Measurements from ENCODE around the gene OR13J1. TPM values are rescaled to one million over a fixed set of nuclear protein-coding genes. Genes with fewer than 3 reads are reported as not detected.

OR13J1 gene
- total and polyA plus RNA-seq, 2 experiments from 2014 or later, result 0.15 TPM; not detected in 1

DNA sequence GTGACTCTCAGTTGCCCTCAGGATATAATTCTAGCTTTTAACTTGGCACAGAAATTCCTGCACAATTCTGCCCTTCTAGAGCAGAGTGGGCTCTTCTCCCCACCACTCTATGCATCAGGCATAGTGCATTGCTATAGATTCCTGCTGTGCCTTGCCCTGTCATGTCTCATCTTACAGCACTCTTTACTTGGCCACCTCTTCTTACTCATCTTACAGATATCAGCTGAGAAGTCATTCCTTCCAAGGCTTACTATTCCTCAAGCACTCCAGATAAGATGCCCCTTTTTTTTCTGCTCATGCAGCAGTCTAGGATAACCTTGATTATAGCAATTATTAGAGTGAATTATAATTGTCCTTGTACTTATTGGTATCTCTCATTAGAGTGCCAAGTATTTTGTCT, 47.3 kb downstream of the OR13J1 start (continued):
- TF ChIP-seq JUNB (IDR thresholded peaks at IDR 0.05; ENCODE audit: unreplicated experiment), result no peak
- TF ChIP-seq, protein P1, sequence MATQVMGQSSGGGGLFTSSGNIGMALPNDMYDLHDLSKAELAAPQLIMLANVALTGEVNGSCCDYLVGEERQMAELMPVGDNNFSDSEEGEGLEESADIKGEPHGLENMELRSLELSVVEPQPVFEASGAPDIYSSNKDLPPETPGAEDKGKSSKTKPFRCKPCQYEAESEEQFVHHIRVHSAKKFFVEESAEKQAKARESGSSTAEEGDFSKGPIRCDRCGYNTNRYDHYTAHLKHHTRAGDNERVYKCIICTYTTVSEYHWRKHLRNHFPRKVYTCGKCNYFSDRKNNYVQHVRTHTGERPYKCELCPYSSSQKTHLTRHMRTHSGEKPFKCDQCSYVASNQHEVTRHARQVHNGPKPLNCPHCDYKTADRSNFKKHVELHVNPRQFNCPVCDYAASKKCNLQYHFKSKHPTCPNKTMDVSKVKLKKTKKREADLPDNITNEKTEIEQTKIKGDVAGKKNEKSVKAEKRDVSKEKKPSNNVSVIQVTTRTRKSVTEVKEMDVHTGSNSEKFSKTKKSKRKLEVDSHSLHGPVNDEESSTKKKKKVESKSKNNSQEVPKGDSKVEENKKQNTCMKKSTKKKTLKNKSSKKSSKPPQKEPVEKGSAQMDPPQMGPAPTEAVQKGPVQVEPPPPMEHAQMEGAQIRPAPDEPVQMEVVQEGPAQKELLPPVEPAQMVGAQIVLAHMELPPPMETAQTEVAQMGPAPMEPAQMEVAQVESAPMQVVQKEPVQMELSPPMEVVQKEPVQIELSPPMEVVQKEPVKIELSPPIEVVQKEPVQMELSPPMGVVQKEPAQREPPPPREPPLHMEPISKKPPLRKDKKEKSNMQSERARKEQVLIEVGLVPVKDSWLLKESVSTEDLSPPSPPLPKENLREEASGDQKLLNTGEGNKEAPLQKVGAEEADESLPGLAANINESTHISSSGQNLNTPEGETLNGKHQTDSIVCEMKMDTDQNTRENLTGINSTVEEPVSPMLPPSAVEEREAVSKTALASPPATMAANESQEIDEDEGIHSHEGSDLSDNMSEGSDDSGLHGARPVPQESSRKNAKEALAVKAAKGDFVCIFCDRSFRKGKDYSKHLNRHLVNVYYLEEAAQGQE (IDR thresholded peaks at IDR 0.05; ENCODE audit: unreplicated experiment), result no peak

DNA sequence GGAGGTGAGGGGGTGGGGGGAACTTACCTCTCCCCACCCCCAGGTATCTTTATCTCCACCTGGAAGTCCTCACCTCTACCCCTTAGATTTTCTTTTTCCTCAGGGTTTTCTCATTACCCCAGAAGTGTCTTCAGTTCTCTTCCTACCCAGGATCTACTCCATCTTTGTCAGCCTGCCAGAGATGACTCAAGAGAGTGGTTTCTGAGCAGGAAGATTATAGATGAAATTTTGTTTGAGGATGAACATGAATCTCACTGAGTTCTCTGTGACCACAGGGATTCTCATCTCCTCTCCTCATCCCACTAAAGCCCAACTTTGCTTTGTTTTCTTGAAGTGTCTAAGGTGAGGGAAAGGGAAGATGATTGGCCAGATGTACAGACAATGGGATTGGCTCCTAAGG, 50.1 kb downstream of the OR13J1 start:
- peaks cover 13% of the 10 kb centered on the region for H3K4me1 Mint-ChIP-seq
- H3K27ac Mint-ChIP-seq, result no peak overlapping the region
- H3K9me3 Mint-ChIP-seq, result peaks cover 3% of the 10 kb centered on the region; the same call in 2 of the 3 replicates
- H3K4me3 Mint-ChIP-seq, result no peak overlapping the region; the same call in 2 of the 3 replicates
- no peaks in the 10 kb centered on the region for H3K36me3 ChIP-seq (ENCODE audit: insufficient read depth)
- no peaks in the 10 kb centered on the region for H4K20me1 ChIP-seq (replicated peaks; ENCODE audit: insufficient read depth)
- no peak for DNase-seq (ENCODE audit: low spot score)
- no peak overlapping the region for H3K27ac ChIP-seq (ENCODE audit: low read depth)
- H3K4me2 ChIP-seq, result no peak overlapping the region
- no peak overlapping the region for H2AFZ ChIP-seq
- peaks cover 2% of the 10 kb centered on the region; the same call in 1 of the 3 replicates for H3K36me3 Mint-ChIP-seq (ENCODE audit: low read depth)
- H3K27me3 ChIP-seq (ENCODE audit: insufficient read depth), result no peaks in the 10 kb centered on the region
- ATAC-seq, result no peak
- H3K9me2 ChIP-seq (ENCODE audit: insufficient read depth), result no peaks in the 10 kb centered on the region
- H3K4me3 ChIP-seq, result no peak overlapping the region
- H3K27me3 Mint-ChIP-seq (ENCODE audit: insufficient read depth, low read depth, poor library complexity), result peaks cover 8% of the 10 kb centered on the region
- peaks cover 18% of the 10 kb centered on the region for H3K4me1 ChIP-seq (ENCODE audit: insufficient read depth)
- H3K79me2 ChIP-seq (replicated peaks; ENCODE audit: insufficient read depth), result no peaks in the 10 kb centered on the region
- H3F3A ChIP-seq (replicated peaks; ENCODE audit: low read depth), result no peaks in the 10 kb centered on the region
- TF ChIP-seq STAT1 (IDR thresholded peaks at IDR 0.05; ENCODE audit: unreplicated experiment), result no peak
- no peak for TF ChIP-seq ZNF114 (CRISPR knock-in tag; IDR thresholded peaks at IDR 0.05)
- TF ChIP-seq, protein P2, sequence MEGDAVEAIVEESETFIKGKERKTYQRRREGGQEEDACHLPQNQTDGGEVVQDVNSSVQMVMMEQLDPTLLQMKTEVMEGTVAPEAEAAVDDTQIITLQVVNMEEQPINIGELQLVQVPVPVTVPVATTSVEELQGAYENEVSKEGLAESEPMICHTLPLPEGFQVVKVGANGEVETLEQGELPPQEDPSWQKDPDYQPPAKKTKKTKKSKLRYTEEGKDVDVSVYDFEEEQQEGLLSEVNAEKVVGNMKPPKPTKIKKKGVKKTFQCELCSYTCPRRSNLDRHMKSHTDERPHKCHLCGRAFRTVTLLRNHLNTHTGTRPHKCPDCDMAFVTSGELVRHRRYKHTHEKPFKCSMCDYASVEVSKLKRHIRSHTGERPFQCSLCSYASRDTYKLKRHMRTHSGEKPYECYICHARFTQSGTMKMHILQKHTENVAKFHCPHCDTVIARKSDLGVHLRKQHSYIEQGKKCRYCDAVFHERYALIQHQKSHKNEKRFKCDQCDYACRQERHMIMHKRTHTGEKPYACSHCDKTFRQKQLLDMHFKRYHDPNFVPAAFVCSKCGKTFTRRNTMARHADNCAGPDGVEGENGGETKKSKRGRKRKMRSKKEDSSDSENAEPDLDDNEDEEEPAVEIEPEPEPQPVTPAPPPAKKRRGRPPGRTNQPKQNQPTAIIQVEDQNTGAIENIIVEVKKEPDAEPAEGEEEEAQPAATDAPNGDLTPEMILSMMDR (conservative IDR thresholded peaks at IDR 0.05; ENCODE audit: low read depth in 2 of 2), result no peak
- no peak for TF ChIP-seq POLR2AphosphoS5 (IDR thresholded peaks at IDR 0.05; ENCODE audit: low read depth)
- no peak for TF ChIP-seq NANOG (IDR thresholded peaks at IDR 0.05; ENCODE audit: borderline replicate concordance)
- TF ChIP-seq, protein P3, sequence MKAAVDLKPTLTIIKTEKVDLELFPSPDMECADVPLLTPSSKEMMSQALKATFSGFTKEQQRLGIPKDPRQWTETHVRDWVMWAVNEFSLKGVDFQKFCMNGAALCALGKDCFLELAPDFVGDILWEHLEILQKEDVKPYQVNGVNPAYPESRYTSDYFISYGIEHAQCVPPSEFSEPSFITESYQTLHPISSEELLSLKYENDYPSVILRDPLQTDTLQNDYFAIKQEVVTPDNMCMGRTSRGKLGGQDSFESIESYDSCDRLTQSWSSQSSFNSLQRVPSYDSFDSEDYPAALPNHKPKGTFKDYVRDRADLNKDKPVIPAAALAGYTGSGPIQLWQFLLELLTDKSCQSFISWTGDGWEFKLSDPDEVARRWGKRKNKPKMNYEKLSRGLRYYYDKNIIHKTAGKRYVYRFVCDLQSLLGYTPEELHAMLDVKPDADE (IDR thresholded peaks at IDR 0.05), result no peak
- TF ChIP-seq, protein P4, sequence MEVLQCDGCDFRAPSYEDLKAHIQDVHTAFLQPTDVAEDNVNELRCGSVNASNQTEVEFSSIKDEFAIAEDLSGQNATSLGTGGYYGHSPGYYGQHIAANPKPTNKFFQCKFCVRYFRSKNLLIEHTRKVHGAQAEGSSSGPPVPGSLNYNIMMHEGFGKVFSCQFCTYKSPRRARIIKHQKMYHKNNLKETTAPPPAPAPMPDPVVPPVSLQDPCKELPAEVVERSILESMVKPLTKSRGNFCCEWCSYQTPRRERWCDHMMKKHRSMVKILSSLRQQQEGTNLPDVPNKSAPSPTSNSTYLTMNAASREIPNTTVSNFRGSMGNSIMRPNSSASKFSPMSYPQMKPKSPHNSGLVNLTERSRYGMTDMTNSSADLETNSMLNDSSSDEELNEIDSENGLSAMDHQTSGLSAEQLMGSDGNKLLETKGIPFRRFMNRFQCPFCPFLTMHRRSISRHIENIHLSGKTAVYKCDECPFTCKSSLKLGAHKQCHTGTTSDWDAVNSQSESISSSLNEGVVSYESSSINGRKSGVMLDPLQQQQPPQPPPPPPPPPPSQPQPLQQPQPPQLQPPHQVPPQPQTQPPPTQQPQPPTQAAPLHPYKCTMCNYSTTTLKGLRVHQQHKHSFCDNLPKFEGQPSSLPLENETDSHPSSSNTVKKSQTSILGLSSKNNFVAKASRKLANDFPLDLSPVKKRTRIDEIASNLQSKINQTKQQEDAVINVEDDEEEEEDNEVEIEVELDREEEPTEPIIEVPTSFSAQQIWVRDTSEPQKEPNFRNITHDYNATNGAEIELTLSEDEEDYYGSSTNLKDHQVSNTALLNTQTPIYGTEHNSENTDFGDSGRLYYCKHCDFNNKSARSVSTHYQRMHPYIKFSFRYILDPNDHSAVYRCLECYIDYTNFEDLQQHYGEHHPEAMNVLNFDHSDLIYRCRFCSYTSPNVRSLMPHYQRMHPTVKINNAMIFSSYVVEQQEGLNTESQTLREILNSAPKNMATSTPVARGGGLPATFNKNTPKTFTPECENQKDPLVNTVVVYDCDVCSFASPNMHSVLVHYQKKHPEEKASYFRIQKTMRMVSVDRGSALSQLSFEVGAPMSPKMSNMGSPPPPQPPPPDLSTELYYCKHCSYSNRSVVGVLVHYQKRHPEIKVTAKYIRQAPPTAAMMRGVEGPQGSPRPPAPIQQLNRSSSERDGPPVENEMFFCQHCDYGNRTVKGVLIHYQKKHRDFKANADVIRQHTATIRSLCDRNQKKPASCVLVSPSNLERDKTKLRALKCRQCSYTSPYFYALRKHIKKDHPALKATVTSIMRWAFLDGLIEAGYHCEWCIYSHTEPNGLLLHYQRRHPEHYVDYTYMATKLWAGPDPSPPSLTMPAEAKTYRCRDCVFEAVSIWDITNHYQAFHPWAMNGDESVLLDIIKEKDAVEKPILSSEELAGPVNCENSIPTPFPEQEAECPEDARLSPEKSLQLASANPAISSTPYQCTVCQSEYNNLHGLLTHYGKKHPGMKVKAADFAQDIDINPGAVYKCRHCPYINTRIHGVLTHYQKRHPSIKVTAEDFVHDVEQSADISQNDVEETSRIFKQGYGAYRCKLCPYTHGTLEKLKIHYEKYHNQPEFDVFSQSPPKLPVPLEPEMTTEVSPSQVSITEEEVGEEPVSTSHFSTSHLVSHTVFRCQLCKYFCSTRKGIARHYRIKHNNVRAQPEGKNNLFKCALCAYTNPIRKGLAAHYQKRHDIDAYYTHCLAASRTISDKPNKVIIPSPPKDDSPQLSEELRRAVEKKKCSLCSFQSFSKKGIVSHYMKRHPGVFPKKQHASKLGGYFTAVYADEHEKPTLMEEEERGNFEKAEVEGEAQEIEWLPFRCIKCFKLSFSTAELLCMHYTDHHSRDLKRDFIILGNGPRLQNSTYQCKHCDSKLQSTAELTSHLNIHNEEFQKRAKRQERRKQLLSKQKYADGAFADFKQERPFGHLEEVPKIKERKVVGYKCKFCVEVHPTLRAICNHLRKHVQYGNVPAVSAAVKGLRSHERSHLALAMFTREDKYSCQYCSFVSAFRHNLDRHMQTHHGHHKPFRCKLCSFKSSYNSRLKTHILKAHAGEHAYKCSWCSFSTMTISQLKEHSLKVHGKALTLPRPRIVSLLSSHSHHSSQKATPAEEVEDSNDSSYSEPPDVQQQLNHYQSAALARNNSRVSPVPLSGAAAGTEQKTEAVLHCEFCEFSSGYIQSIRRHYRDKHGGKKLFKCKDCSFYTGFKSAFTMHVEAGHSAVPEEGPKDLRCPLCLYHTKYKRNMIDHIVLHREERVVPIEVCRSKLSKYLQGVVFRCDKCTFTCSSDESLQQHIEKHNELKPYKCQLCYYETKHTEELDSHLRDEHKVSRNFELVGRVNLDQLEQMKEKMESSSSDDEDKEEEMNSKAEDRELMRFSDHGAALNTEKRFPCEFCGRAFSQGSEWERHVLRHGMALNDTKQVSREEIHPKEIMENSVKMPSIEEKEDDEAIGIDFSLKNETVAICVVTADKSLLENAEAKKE (CRISPR knock-in tag; IDR thresholded peaks at IDR 0.05), result no peak
- no peak for TF ChIP-seq CREB1 (CRISPR knock-in tag; IDR thresholded peaks at IDR 0.05; ENCODE audit: low read depth)
- no peak for TF ChIP-seq EZH2 (IDR thresholded peaks at IDR 0.05; ENCODE audit: low read depth, unreplicated experiment)
- TF ChIP-seq ZNF331 (CRISPR knock-in tag; IDR thresholded peaks at IDR 0.05; ENCODE audit: low read depth), result no peak

Measured in GM23338 (cell line).